ENCODE data around the gene CDK6. TPM values are rescaled to one million over a fixed set of nuclear protein-coding genes. Genes with fewer than 3 reads are reported as not detected.
A peak's percentile ranks its signal among the peaks of the same experiment; 100 is the strongest.
"Not testable (repeated sequence)": the region's sequence is repeated elsewhere in the genome, so short reads cannot be mapped to it uniquely, and the experiment has no call there.

Gene CDK6
- total and polyA plus RNA-seq, 10 donors = 0.91 to 37.8 (median 25.5) TPM

GRCh38 chr7:92868683-92869293 is 32.4 kb upstream of the CDK6 start:
- no peak overlapping the region for H3K27ac ChIP-seq
- DNase-seq = no peak
- H3K4me3 ChIP-seq = no peak overlapping the region
- intact Hi-C loops (cut with DNase I; ENCODE audit: low total_unique reads) = loop anchor here (10.0 kb wide), 1 partner anchor 176 kb away; no protein-coding TSS in a partner anchor
- no peaks in the 10 kb centered on the region for H3K27me3 ChIP-seq (replicated peaks in 1 of 7)
- TF ChIP-seq POLR2A (IDR thresholded peaks at IDR 0.05) (no peak), CTCF (IDR thresholded peaks at IDR 0.05 in 8 of 11, conservative IDR thresholded peaks at IDR 0.05 in 3 of 11) (no peak), POLR2AphosphoS5 (IDR thresholded peaks at IDR 0.05) (no peak)
- H3K4me1 ChIP-seq = no peaks in the 10 kb centered on the region
- H3K9me3 ChIP-seq = peaks cover 0 to 23% (median 11%) of the 10 kb centered on the region in 8 donors
- no peaks in the 10 kb centered on the region for H3K36me3 ChIP-seq

GRCh38 chr7:92864169-92864568 is 27.8 kb upstream of the CDK6 start:
- H3K4me3 ChIP-seq; H3K36me3 ChIP-seq; H3K27ac ChIP-seq; H3K4me1 ChIP-seq; H3K27me3 ChIP-seq (replicated peaks in 1 of 7); DNase-seq: not testable (repeated sequence)
- 38 to 60% (median 47%) methylated on average over 5 of the region's 5 CpGs for WGBS, 5 donors
- intact Hi-C loops (cut with DNase I; ENCODE audit: low total_unique reads) = loop anchor here (10.0 kb wide), 1 partner anchor 181 kb away; no protein-coding TSS in a partner anchor
- H3K9me3 ChIP-seq = peaks cover 0 to 19% (median 11%) of the 10 kb centered on the region in 8 donors
- peak in 6 of 11 experiments; percentile 19 to 44 (median 28) for TF ChIP-seq CTCF (IDR thresholded peaks at IDR 0.05 in 8 of 11, conservative IDR thresholded peaks at IDR 0.05 in 3 of 11)

DNA sequence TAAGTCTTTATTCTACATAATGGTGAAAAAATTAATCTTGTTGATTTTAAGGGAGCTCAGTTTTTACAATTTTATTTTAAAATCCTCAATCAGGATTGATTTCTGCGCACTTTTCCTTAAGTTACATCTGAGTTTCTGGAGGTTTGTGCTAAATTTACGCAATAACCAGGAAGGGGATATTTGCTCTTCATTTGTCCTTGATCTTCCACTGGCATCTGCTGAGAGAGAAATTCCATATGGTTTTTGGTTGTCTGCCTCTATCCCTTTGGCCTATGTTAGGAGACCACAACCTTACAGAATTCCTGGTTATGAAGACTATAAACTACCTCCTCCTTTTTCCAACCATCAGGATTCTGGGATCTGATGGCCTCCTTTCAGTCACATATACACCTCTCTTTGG is 20.1 kb upstream of the CDK6 start:
- no peaks in the 10 kb centered on the region for H3K9me3 ChIP-seq
- DNase-seq = no peak
- no peak overlapping the region for H3K4me3 ChIP-seq
- no peaks in the 10 kb centered on the region for H3K27me3 ChIP-seq (replicated peaks in 1 of 7)
- H3K27ac ChIP-seq = no peak overlapping the region
- TF ChIP-seq POLR2AphosphoS5 (IDR thresholded peaks at IDR 0.05) = no peak
- TF ChIP-seq CTCF (IDR thresholded peaks at IDR 0.05 in 8 of 11, conservative IDR thresholded peaks at IDR 0.05 in 3 of 11) = no peak
- 83 to 98% (median 94%) methylated on average over 2 of the region's 2 CpGs for WGBS, 5 donors
- H3K4me1 ChIP-seq = no peaks in the 10 kb centered on the region
- intact Hi-C loops (cut with DNase I; ENCODE audit: low total_unique reads) = no loop called here
- no peaks in the 10 kb centered on the region for H3K36me3 ChIP-seq

GRCh38 chr7:92854501-92855238 is 18.3 kb upstream of the CDK6 start:
- no peak for DNase-seq
- intact Hi-C loops (cut with DNase I; ENCODE audit: low total_unique reads) = no loop called here
- no peaks in the 10 kb centered on the region for H3K9me3 ChIP-seq
- no peaks in the 10 kb centered on the region for H3K36me3 ChIP-seq
- TF ChIP-seq CTCF (IDR thresholded peaks at IDR 0.05 in 8 of 11, conservative IDR thresholded peaks at IDR 0.05 in 3 of 11) = no peak
- no peak for TF ChIP-seq POLR2A (IDR thresholded peaks at IDR 0.05)
- no peak for TF ChIP-seq POLR2AphosphoS5 (IDR thresholded peaks at IDR 0.05)
- H3K27me3 ChIP-seq (replicated peaks in 1 of 7) = no peaks in the 10 kb centered on the region
- H3K4me1 ChIP-seq = no peaks in the 10 kb centered on the region
- no peak overlapping the region for H3K4me3 ChIP-seq
- H3K27ac ChIP-seq = no peak overlapping the region
- WGBS, 5 donors = 52 to 58% (median 54%) methylated on average over 5 of the region's 5 CpGs

Measured in spleen (tissue), 11 donors.